NCI-H2196 (cell line): Measurements from ENCODE around the gene EME2.

Source experiments
- DNase-seq: peaks from one replicate; lab custom pipeline; 2025; ENCODE audit not compliant: unreplicated experiment; lab: John Stamatoyannopoulos, UW

The EME2 gene

DNA sequence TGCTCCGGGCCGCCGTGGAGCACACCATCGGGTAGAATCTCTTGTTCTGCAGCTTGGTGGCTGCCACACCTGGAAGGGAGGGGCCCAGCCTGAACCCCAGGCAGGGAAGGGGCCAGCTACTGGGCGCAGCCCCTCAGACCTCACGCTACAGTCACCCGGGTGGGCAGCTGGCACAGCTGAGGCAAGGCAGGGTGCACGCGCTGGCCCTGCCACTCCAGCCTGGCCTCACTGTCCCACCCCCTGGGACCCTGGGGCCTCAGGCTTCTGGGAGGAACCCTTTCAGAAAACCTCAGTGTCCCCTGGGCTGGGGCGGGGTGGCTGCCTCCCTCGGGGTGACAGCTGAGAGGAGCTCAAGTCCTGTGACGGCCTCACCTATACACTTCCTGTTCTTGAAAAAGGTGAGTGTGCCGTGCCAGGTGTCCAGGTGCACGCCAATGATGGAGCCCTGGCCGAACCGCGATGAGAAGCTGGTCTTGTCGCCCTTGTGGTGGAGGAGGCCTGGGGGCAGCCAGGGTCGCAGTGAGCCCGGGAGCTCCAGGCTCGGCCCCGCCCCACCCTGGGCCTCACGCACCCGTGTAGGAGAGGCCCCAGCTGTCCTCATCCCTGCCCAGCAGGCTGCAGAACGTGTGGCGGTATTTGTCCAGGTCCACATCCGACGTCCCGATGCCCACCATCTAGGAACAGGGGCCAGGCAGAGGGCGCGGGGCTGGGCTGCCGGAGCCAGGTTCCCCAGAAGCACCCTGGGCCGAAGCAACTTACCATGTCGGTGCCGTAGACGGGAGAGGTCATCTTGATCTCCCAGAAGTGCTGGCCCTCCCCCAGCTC lies 5.0 kb downstream of the EME2 start:
- no peak for DNase-seq

- DNase-seq = no peak
Measured at GRCh38 chr16:1778200-1779179, 5.9 kb downstream of the EME2 start.

GRCh38 chr16:1779234-1779701 lies 6.7 kb downstream of the EME2 start:
- no peak for DNase-seq

DNA sequence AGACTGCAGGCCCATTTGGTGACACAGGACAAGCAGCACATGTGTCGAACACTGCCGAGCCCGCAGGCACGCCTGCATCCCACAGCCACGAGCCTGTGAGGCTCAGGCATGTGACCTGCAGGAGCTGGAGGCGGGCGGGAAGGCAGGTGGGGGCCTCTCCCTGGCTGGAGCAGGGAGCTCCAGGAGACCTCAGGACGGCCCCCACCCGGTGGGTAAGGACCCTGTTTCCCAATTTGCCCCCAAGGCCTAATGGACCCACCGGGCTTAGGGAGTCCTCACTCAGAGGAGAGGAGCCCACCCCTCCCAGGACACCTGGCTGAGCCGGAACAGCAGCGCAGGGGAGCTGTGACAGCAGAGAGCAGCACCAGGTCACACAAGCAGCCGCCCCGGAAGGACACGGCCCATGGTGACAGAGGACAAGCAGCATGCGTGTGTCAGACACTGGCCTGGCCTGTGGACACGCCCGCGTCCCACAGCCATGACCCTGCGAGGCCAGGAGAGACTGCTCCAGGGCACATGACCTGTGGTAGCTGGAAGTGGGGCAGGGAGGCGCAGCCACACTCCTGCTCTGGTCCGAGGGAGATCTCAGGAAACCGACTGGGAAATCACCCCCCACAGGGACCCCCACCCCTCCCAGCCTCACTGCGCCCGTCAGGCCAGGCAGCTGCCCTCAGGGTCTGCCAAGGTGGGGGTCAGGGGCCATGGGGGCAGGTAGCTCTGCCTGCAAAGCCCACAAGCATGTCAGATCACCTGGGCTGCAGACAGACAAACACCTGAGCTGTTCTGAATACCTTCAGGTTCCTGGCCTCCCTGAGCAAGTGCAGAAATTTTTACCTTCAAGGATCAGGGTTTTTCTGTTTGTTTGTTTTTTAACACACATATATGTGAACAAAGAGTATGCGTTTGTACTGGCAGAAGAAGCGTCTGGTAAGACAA lies 7.4 kb downstream of the EME2 start:
- no peak for DNase-seq

DNA sequence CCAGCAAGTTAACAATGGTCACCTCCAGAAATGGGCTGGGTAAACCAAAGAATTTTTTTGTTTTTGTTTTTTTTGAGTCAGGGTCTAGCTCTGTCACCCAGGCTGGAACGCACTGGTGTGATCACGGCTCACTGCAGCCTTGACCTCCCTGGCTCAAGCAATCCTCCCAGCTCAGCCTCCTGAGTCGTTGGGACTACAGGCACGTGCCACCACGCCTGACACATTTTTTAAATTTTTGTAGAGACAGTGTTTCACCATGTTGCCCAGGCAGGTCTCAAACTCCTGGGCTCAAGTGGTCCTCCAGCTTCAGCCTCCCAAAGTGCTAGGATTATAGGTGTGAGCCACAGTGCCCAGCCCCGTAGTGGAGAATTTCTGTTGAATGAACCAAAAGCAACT lies 8.1 kb downstream of the EME2 start:
- no peak for DNase-seq

GRCh38 chr16:1781254-1781653 lies 8.6 kb downstream of the EME2 start:
- DNase-seq = no peak

- DNase-seq = no peak
Measured at GRCh38 chr16:1781758-1782407, 9.3 kb downstream of the EME2 start.

DNA sequence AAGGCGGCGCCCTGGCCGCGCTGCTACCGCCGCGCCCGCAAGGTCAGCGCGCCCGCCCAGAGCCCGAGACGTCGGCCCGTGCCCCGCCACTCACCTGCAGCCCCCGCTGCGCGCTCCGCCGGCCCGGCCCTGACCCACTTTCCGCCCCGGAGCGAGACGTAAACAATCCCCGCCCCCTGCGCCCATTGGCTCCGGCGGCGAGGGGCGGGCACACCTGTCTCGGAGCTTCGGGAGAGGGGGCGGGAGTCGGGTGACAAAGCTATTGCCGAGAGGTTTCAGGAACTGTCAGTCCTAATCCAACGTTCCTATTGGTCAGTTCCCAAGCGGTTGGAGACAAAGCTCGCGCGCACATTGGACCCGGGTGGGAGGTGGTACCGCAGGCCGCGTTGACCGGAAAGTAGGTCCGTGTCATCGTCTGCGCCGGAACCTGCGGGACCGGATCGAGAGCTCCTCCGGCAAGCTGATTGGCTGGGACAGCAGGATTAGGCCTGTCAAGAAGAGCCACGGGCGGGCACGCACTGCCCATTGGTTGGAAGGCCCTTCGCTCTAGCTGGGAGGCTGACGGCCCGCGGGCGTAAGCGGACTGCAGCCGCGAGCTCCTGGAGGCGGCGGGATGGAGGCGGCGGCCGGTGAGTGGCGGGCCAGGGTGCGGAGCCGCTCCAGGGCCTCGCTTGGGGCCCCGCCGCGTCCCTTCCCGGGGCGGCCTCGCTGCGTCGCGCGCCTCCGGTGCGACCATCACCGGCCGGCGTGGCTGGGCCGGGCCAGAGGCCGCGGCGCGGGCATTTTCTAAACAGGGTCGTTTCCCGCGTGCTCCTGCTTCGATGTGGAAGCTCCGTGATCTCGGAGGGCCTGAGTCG lies 10.0 kb downstream of the EME2 start, which contains the start of the genes NUBP2 and SPSB3:
TSS of gene NUBP2 (plus strand) at position 553 of the 857 bp plus-strand sequence. CDS start at position 614, 61 bp downstream.
TSS of gene SPSB3 (minus strand) at position 164 of the 857 bp plus-strand sequence. CDS start 1,088 bp downstream, outside the sequence.
- DNase-seq = peak; percentile 100

DNA sequence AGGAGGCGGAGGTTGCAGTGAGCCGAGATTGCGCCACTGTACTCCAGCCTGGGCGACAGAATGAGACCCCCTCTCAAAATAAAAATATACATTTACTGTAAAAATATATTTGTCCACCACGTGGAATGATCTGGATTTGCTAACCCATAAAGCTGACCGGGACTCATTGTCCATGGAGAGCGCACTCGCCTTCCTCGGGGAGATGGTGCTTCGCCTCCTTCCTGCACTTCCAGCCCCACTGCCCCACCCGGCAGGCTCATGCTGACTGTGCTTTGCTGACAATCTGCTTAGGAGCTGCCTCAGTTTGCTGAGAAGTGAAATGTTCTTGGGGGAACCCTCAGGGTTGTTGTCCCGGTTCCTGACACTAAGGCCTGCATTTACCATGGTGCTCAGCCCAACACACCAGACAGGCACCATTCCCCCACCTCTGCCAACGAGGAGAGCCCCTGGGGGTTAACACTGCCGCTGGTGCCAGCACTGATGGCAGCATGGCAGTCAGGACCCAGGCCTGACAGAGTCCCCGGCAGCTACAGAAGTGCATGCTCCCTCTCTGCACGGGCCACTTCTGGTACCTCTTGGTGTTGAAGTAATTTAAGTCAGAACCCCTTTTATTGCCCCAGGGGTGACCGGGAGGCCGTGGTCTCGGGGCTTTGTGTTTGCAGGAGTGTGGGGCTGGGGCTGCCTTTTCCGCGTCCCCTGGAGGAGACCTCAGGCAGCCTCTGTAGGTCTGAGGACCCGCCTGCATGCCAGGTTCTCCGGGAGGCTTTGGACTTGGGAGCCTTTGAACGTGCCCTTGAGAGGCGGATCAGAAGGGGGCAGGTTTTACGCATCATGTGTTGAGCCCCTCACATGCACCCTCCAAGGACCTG lies 12.6 kb downstream of the EME2 start:
- no peak for DNase-seq

DNA sequence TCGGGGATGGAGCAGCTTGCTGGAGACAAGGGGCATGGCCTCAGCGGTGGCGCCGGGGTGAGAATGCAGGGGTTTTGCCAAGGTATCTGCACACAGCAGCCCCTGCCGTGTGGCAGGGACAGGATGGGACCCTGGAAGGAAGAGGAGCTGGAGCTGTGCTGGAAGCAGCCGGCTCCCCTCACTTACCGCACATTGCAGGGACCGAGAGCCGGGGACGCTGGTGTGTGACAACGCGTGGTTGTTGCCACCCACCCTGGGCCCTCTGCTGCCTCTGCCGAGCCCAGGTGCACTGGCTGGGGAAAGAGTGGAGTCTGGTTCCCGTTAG lies 13.2 kb downstream of the EME2 start:
- DNase-seq = no peak

GRCh38 chr16:1786242-1787055 lies 13.8 kb downstream of the EME2 start:
- no peak for DNase-seq

DNA sequence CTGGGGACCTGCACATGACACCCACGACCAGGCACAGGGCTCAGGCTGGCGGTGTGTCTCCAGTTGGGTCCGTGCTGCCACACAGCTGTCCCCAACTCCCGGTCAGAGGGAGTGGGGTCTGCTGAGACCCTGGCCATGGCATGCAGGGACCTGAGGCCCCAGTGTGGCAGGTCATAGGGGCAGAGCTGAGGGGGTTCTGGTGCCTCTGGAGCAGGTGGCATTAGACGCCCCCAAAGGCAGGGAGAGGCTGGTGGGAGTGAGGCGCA lies 14.4 kb downstream of the EME2 start:
- no peak for DNase-seq

DNA sequence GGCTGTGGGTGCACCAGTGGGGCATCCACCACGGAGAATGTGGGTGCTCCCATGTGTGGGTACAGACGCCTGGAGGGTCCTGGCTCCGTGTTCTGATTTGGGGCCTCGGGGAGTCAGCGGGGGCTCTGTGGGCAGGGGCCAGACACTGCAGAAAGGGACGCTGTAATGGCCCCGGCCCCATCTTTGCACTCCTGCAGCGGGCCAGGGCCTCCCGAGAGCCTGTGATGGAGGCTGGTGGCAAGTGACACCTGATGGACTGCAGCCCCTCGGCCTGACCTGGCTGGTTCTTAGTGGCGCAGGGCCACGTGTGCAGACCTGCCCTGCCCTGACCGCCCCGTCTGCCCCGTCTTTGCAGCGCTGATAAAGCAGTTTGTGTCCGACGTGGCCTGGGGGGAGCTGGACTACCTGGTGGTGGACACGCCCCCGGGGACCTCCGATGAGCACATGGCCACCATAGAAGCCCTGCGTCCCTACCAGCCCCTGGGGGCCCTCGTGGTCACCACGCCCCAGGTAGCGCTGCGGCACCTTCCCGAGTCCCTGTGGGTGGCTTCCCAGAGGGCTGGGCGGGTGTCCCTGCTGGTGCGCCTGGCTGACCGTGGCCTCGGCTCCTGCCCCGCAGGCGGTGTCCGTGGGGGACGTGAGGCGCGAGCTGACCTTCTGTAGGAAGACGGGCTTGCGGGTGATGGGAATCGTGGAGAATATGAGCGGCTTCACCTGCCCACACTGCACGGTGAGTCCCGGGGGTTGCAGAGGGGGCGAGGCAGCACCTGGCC lies 14.9 kb downstream of the EME2 start:
- DNase-seq = no peak

- no peak for DNase-seq
Measured at GRCh38 chr16:1788095-1788707, 15.6 kb downstream of the EME2 start.

- no peak for DNase-seq
Measured at GRCh38 chr16:1788708-1789100, 16.1 kb downstream of the EME2 start.

DNA sequence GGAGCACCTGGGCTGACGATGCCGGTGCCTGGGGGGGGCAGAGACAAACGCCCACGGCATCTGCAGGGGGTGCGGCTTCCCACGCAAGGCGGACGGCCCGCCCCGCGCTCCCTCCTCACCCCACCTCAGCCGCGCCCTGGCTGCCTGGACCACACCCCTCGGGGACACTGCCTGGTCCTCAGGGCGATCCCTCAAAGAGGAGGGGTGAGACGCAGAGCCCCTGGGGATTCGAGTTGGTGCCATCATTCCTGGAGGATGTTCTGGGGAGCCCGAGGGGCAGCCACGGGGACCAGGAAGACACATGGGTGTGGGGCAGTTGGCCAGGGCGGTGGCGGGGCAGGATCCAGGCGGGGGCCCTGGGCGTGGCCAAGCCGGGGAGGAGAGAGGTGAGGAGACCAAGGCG lies 17.0 kb downstream of the EME2 start:
- DNase-seq = no peak

DNA sequence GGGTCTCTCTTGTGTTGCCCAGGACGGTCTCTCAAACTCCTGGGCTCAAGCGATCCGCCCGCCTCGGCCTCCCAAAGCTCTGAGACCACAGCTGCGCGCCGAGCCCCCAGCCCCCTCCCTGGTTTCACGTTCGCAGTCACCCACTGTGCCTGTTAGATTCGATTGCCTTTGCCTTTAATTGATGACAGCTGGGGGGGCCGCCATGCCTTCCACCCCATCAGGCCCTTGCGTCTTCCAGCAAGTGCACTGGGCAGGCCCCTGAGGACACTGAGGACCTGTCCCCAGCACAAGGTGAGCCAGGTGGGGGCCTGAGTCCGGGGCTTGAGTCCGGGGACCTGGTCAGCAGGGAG lies 17.6 kb downstream of the EME2 start:
- no peak for DNase-seq
